Occipital lobe (tissue), 2 donors: Measurements from ENCODE around the gene DCUN1D1. TPM values are rescaled to one million over a fixed set of nuclear protein-coding genes. Genes with fewer than 3 reads are reported as not detected.

ENCODE experiments used
- DNase-seq: peaks from one replicate; lab custom pipeline; 2025; lab: John Stamatoyannopoulos, UW
- total RNA-seq: library from RNA; depleted of rRNA; stranded (reverse); fragments of >200 nt; gene quantifications from one replicate; pipeline ENCODE4 v1.2.3, GENCODE V29; 2014

The DCUN1D1 gene
- total RNA-seq, 1 donor from 2014 or later: 94.1 TPM

GRCh38 chr3:182892226-182892625 is 88.1 kb downstream of the DCUN1D1 start:
- DNase-seq: no peak

GRCh38 chr3:182891364-182891763 is 89.0 kb downstream of the DCUN1D1 start:
- no peak for DNase-seq

DNA sequence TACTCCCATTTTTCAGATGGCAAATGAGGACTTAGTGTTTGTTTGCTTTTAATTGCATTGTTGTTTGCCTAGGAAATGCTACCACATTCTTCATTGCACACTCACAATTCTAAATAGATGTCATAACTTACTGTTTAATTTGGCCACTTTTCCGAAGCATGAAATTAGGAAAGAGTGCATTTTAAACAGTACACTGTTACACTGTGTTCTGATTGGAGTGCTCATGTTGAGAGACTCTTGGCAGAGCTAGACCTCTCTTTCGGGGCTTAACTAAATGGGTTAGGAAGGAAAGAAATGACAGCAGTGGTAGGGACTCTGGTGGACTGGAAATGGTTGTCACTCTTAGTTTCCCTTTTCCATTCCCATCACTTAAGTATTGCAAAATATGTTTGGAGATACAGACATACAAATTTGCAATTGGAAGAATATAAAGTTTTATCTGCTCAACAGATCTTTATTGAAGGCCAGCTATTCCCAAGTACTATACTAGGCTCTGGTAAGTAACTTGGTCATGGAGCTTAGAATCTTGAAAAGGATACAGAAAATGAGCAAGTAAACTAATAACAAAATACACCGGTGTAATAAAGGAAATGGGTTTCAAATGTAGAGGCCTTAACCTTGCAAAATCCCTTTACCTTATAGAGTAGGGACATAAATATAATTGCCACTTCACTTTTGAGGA is 90.2 kb downstream of the DCUN1D1 start:
- DNase-seq: no peak

Other genes with a start within 250 kb of the DCUN1D1 start
- gene ATP11B, start 187.0 kb downstream of the DCUN1D1 start, total RNA-seq: 117 TPM
- gene MCCC1, start 119.0 kb upstream of the DCUN1D1 start, total RNA-seq: 37.1 TPM
- not detected for gene LAMP3, start 182.2 kb upstream of the DCUN1D1 start, total RNA-seq